Activated CD8-positive, alpha-beta memory T cell treated with anti-CD3 and anti-CD28 coated beads, Interleukin-2, amount 10 ng/mL, durations not matched to agents 7 days and 5 days (primary cell): ENCODE results near the gene CRIM1. TPM values are rescaled to one million over a fixed set of nuclear protein-coding genes. Genes with fewer than 3 reads are reported as not detected.

Experiments
- ATAC-seq: fragments of 150-1000 bp; cut with Tn5 transposase; one replicate; pipeline ENCODE4 v1.10.0; 2021; ENCODE audit warnings: moderate library complexity
- CTCF ChIA-PET: fragments of 350-600 bp; sonication (Branson Sonifier 250); formaldehyde crosslinking; loops from one replicate; lab custom pipeline; 2021; ENCODE audit warnings: antibody characterized with exemption; lab: Charles Lee
- DNase-seq: peaks from one replicate; pipeline ENCODE4 v3.0.0-alpha.2; 2020
- H3K27ac Mint-ChIP-seq: one replicate; pipeline ENCODE4 v1.8.0; 2021; ENCODE audit warnings: mild to moderate bottlenecking, mixed read lengths
- H3K27me3 Mint-ChIP-seq: one replicate; pipeline ENCODE4 v1.8.0; 2021; ENCODE audit warnings: mixed read lengths
- H3K36me3 Mint-ChIP-seq: one replicate; pipeline ENCODE4 v1.8.0; 2021; ENCODE audit warnings: mild to moderate bottlenecking, mixed read lengths
- H3K4me1 Mint-ChIP-seq: one replicate; pipeline ENCODE4 v1.8.0; 2021; ENCODE audit warnings: mixed read lengths
- H3K4me3 Mint-ChIP-seq: one replicate; pipeline ENCODE4 v1.8.0; 2021; ENCODE audit warnings: mild to moderate bottlenecking, moderate library complexity, mixed read lengths
- H3K9me3 Mint-ChIP-seq: one replicate; pipeline ENCODE4 v1.8.0; 2022; ENCODE audit warnings: low read depth, mixed read lengths
- total RNA-seq, 2 experiments: library from RNA; stranded (reverse); gene quantifications; one replicate each; pipeline ENCODE4 v1.2.3, GENCODE V29; 2021

CRIM1 gene
- total RNA-seq, 2 experiments from 2014 or later: 12.6 to 17.6 TPM

GRCh38 chr2:36399050-36399449 lies 43.5 kb downstream of the CRIM1 start:
- CTCF ChIA-PET: no interaction called here

GRCh38 chr2:36403675-36404230 lies 48.2 kb downstream of the CRIM1 start:
- ATAC-seq (peak; percentile 79), DNase-seq (no peak)
- no peaks in the 10 kb centered on the region for H3K4me1 Mint-ChIP-seq
- no peaks in the 10 kb centered on the region for H3K36me3 Mint-ChIP-seq
- H3K27me3 Mint-ChIP-seq: no peaks in the 10 kb centered on the region
- CTCF ChIA-PET: no interaction called here
- no peak overlapping the region for H3K27ac Mint-ChIP-seq
- no peak overlapping the region for H3K4me3 Mint-ChIP-seq
- no peaks in the 10 kb centered on the region for H3K9me3 Mint-ChIP-seq

More at GRCh38 chr2:36399050-36399449, 43.5 kb downstream of the CRIM1 start:
- Mint-ChIP-seq H3K27me3 (no peaks in the 10 kb centered on the region), H3K27ac (no peak overlapping the region), H3K9me3 (no peaks in the 10 kb centered on the region), H3K4me3 (no peak overlapping the region), H3K4me1 (no peaks in the 10 kb centered on the region), H3K36me3 (no peaks in the 10 kb centered on the region)
- DNase-seq (no peak), ATAC-seq (no peak)

- Mint-ChIP-seq H3K36me3 (no peaks in the 10 kb centered on the region), H3K4me1 (no peaks in the 10 kb centered on the region), H3K4me3 (no peak overlapping the region), H3K9me3 (no peaks in the 10 kb centered on the region), H3K27ac (no peak overlapping the region), H3K27me3 (no peaks in the 10 kb centered on the region)
- DNase-seq (no peak), ATAC-seq (no peak)
- CTCF ChIA-PET: no interaction called here
Measured at GRCh38 chr2:36404318-36404717, 48.7 kb downstream of the CRIM1 start.

GRCh38 chr2:36404754-36405153 lies 49.2 kb downstream of the CRIM1 start:
- H3K9me3 Mint-ChIP-seq: no peaks in the 10 kb centered on the region
- DNase-seq: no peak
- no peak overlapping the region for H3K4me3 Mint-ChIP-seq
- H3K27ac Mint-ChIP-seq: no peak overlapping the region
- no peaks in the 10 kb centered on the region for H3K4me1 Mint-ChIP-seq
- no peak for ATAC-seq
- no peaks in the 10 kb centered on the region for H3K36me3 Mint-ChIP-seq
- no peaks in the 10 kb centered on the region for H3K27me3 Mint-ChIP-seq
- CTCF ChIA-PET: no interaction called here

GRCh38 chr2:36405183-36405582 lies 49.6 kb downstream of the CRIM1 start:
- Mint-ChIP-seq H3K9me3 (no peaks in the 10 kb centered on the region), H3K27me3 (no peaks in the 10 kb centered on the region), H3K4me1 (no peaks in the 10 kb centered on the region), H3K4me3 (no peak overlapping the region), H3K27ac (no peak overlapping the region), H3K36me3 (no peaks in the 10 kb centered on the region)
- DNase-seq (no peak), ATAC-seq (no peak)
- CTCF ChIA-PET: no interaction called here

GRCh38 chr2:36406296-36406695 lies 50.7 kb downstream of the CRIM1 start:
- Mint-ChIP-seq H3K36me3 (no peaks in the 10 kb centered on the region), H3K4me1 (no peaks in the 10 kb centered on the region), H3K4me3 (no peak overlapping the region), H3K9me3 (no peaks in the 10 kb centered on the region), H3K27ac (no peak overlapping the region), H3K27me3 (no peaks in the 10 kb centered on the region)
- CTCF ChIA-PET: no interaction called here
- DNase-seq (no peak), ATAC-seq (no peak)

GRCh38 chr2:36407413-36407812 lies 51.8 kb downstream of the CRIM1 start:
- no peak for ATAC-seq
- H3K4me3 Mint-ChIP-seq: no peak overlapping the region

GRCh38 chr2:36408198-36408703 lies 52.7 kb downstream of the CRIM1 start:
- no peak for DNase-seq
- no peaks in the 10 kb centered on the region for H3K36me3 Mint-ChIP-seq
- no peak overlapping the region for H3K27ac Mint-ChIP-seq
- no peaks in the 10 kb centered on the region for H3K4me1 Mint-ChIP-seq
- ATAC-seq: no peak
- no peaks in the 10 kb centered on the region for H3K27me3 Mint-ChIP-seq
- CTCF ChIA-PET: no interaction called here
- no peak overlapping the region for H3K4me3 Mint-ChIP-seq
- H3K9me3 Mint-ChIP-seq: no peaks in the 10 kb centered on the region

More at GRCh38 chr2:36407413-36407812, 51.8 kb downstream of the CRIM1 start:
- DNase-seq: no peak
- Mint-ChIP-seq H3K4me1 (no peaks in the 10 kb centered on the region), H3K27ac (no peak overlapping the region), H3K9me3 (no peaks in the 10 kb centered on the region), H3K27me3 (no peaks in the 10 kb centered on the region), H3K36me3 (no peaks in the 10 kb centered on the region)
- CTCF ChIA-PET: no interaction called here

GRCh38 chr2:36409335-36409734 lies 53.8 kb downstream of the CRIM1 start:
- ATAC-seq (no peak), DNase-seq (no peak)
- Mint-ChIP-seq H3K27ac (no peak overlapping the region), H3K4me1 (no peaks in the 10 kb centered on the region), H3K9me3 (no peaks in the 10 kb centered on the region), H3K4me3 (no peak overlapping the region), H3K27me3 (no peaks in the 10 kb centered on the region), H3K36me3 (no peaks in the 10 kb centered on the region)
- CTCF ChIA-PET: no interaction called here

- CTCF ChIA-PET: no interaction called here
Measured at GRCh38 chr2:36409935-36410334, 54.4 kb downstream of the CRIM1 start.

GRCh38 chr2:36410681-36411080 lies 55.1 kb downstream of the CRIM1 start:
- no peaks in the 10 kb centered on the region for H3K27me3 Mint-ChIP-seq
- ATAC-seq (no peak), DNase-seq (no peak)
- CTCF ChIA-PET: no interaction called here
- H3K9me3 Mint-ChIP-seq: no peaks in the 10 kb centered on the region
- no peaks in the 10 kb centered on the region for H3K36me3 Mint-ChIP-seq
- no peaks in the 10 kb centered on the region for H3K4me1 Mint-ChIP-seq
- no peak overlapping the region for H3K27ac Mint-ChIP-seq
- no peak overlapping the region for H3K4me3 Mint-ChIP-seq

More at GRCh38 chr2:36409935-36410334, 54.4 kb downstream of the CRIM1 start:
- H3K4me3 Mint-ChIP-seq: no peak overlapping the region
- ATAC-seq (no peak), DNase-seq (no peak)
- no peak overlapping the region for H3K27ac Mint-ChIP-seq
- H3K27me3 Mint-ChIP-seq: no peaks in the 10 kb centered on the region
- no peaks in the 10 kb centered on the region for H3K36me3 Mint-ChIP-seq
- H3K9me3 Mint-ChIP-seq: no peaks in the 10 kb centered on the region
- no peaks in the 10 kb centered on the region for H3K4me1 Mint-ChIP-seq

- DNase-seq (no peak), ATAC-seq (no peak)
- Mint-ChIP-seq H3K36me3 (no peaks in the 10 kb centered on the region), H3K27me3 (no peaks in the 10 kb centered on the region), H3K4me3 (no peak overlapping the region), H3K4me1 (no peaks in the 10 kb centered on the region), H3K9me3 (no peaks in the 10 kb centered on the region), H3K27ac (no peak overlapping the region)
- CTCF ChIA-PET: interaction anchor here (0.6 kb wide), 1 partner anchor 550 kb away, joined by 3 read pairs; no protein-coding TSS in a partner anchor
Measured at GRCh38 chr2:36411962-36412444, 56.4 kb downstream of the CRIM1 start.

GRCh38 chr2:36413218-36413617 lies 57.6 kb downstream of the CRIM1 start:
- CTCF ChIA-PET: interaction anchor here (1.1 kb wide), 1 partner anchor 61 kb away, joined by 3 read pairs; no protein-coding TSS in a partner anchor
- H3K4me1 Mint-ChIP-seq: no peaks in the 10 kb centered on the region
- H3K9me3 Mint-ChIP-seq: no peaks in the 10 kb centered on the region
- no peak overlapping the region for H3K27ac Mint-ChIP-seq
- DNase-seq (no peak), ATAC-seq (no peak)
- H3K27me3 Mint-ChIP-seq: no peaks in the 10 kb centered on the region
- H3K36me3 Mint-ChIP-seq: no peaks in the 10 kb centered on the region
- H3K4me3 Mint-ChIP-seq: no peak overlapping the region

- no peaks in the 10 kb centered on the region for H3K9me3 Mint-ChIP-seq
- no peak overlapping the region for H3K4me3 Mint-ChIP-seq
- DNase-seq (no peak), ATAC-seq (no peak)
- H3K36me3 Mint-ChIP-seq: no peaks in the 10 kb centered on the region
- no peak overlapping the region for H3K27ac Mint-ChIP-seq
- no peaks in the 10 kb centered on the region for H3K4me1 Mint-ChIP-seq
- CTCF ChIA-PET: interaction anchor here (1.1 kb wide), 1 partner anchor 62 kb away, joined by 3 read pairs; no protein-coding TSS in a partner anchor
- H3K27me3 Mint-ChIP-seq: no peaks in the 10 kb centered on the region
Measured at GRCh38 chr2:36414307-36414706, 58.7 kb downstream of the CRIM1 start.
